Neural progenitor cell (in vitro differentiated cells): ENCODE results near the gene GULP1.

Experiments used
- CTCF ChIP-seq: fragments of 200-600 bp; sonication (generic); IDR thresholded peaks from 2 replicates; pipeline ENCODE4 v1.5.1; 2017; ENCODE audit warnings: antibody characterized with exemption, mild to moderate bottlenecking
- EZH2 ChIP-seq: fragments of 200-600 bp; sonication (generic); IDR thresholded peaks from 2 replicates; pipeline ENCODE4 v1.6.1; 2017; ENCODE audit warnings: antibody characterized with exemption, mild to moderate bottlenecking, moderate library complexity
- EZH2phosphoT487 ChIP-seq: fragments of 200-600 bp; sonication (generic); IDR thresholded peaks from 2 replicates; pipeline ENCODE4 v1.6.1; 2017; ENCODE audit warnings: antibody characterized with exemption

GRCh38 chr2:188515918-188516317 lies 224.2 kb downstream of the GULP1 start:
- TF ChIP-seq CTCF (no peak), EZH2 (no peak), EZH2phosphoT487 (no peak)
